Neural cell (in vitro differentiated cells): Measurements from ENCODE around the gene NTF3.

ENCODE experiments used
- EP300 ChIP-seq: fragments of 450-650 bp; conservative IDR thresholded peaks from 2 replicates; pipeline ENCODE4 v1.6.1; 2014; ENCODE audit warnings: antibody characterized with exemption, mild to moderate bottlenecking, moderate library complexity; ENCODE audit not compliant: poor library complexity, severe bottlenecking
- POLR2AphosphoS5 ChIP-seq: IDR thresholded peaks from 2 replicates; pipeline ENCODE4 v1.6.1; 2012
- RAD21 ChIP-seq: fragments of 450-650 bp; conservative IDR thresholded peaks from 2 replicates; pipeline ENCODE4 v1.6.1; 2014; ENCODE audit warnings: antibody characterized with exemption, mild to moderate bottlenecking, moderate library complexity
- TF ChIP-seq, protein P1 (sequence below): fragments of 450-650 bp; IDR thresholded peaks from 2 replicates; pipeline ENCODE4 v1.5.1; 2014; ENCODE audit warnings: antibody characterized with exemption, mild to moderate bottlenecking, moderate library complexity; ENCODE audit not compliant: poor library complexity, severe bottlenecking
- TF ChIP-seq, protein P2 (sequence below): IDR thresholded peaks from 2 replicates; pipeline ENCODE4 v1.6.1; 2012; ENCODE audit warnings: borderline replicate concordance

DNA sequence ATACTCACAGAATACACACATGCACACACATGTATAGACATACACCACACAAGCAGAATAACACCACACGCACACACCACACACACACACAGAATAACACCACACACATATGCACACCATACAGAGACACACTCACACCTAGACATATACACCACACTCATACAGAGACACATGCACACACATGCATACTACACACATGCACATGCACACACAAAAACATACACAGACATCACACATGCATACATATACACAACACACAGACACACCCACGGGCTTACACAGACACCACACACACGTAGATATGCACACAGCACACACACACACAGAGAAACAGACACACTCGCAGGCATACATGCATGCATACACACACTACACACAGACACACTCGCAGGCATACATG, 49.7 kb downstream of the NTF3 start:
- no peak for TF ChIP-seq EP300
- TF ChIP-seq, protein P1, sequence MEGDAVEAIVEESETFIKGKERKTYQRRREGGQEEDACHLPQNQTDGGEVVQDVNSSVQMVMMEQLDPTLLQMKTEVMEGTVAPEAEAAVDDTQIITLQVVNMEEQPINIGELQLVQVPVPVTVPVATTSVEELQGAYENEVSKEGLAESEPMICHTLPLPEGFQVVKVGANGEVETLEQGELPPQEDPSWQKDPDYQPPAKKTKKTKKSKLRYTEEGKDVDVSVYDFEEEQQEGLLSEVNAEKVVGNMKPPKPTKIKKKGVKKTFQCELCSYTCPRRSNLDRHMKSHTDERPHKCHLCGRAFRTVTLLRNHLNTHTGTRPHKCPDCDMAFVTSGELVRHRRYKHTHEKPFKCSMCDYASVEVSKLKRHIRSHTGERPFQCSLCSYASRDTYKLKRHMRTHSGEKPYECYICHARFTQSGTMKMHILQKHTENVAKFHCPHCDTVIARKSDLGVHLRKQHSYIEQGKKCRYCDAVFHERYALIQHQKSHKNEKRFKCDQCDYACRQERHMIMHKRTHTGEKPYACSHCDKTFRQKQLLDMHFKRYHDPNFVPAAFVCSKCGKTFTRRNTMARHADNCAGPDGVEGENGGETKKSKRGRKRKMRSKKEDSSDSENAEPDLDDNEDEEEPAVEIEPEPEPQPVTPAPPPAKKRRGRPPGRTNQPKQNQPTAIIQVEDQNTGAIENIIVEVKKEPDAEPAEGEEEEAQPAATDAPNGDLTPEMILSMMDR: no peak
- no peak for TF ChIP-seq POLR2AphosphoS5
- TF ChIP-seq, protein P2, sequence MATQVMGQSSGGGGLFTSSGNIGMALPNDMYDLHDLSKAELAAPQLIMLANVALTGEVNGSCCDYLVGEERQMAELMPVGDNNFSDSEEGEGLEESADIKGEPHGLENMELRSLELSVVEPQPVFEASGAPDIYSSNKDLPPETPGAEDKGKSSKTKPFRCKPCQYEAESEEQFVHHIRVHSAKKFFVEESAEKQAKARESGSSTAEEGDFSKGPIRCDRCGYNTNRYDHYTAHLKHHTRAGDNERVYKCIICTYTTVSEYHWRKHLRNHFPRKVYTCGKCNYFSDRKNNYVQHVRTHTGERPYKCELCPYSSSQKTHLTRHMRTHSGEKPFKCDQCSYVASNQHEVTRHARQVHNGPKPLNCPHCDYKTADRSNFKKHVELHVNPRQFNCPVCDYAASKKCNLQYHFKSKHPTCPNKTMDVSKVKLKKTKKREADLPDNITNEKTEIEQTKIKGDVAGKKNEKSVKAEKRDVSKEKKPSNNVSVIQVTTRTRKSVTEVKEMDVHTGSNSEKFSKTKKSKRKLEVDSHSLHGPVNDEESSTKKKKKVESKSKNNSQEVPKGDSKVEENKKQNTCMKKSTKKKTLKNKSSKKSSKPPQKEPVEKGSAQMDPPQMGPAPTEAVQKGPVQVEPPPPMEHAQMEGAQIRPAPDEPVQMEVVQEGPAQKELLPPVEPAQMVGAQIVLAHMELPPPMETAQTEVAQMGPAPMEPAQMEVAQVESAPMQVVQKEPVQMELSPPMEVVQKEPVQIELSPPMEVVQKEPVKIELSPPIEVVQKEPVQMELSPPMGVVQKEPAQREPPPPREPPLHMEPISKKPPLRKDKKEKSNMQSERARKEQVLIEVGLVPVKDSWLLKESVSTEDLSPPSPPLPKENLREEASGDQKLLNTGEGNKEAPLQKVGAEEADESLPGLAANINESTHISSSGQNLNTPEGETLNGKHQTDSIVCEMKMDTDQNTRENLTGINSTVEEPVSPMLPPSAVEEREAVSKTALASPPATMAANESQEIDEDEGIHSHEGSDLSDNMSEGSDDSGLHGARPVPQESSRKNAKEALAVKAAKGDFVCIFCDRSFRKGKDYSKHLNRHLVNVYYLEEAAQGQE: no peak
- no peak for TF ChIP-seq RAD21
